K562 (cell line): ENCODE results near the gene XPR1. TPM values are rescaled to one million over a fixed set of nuclear protein-coding genes. Genes with fewer than 3 reads are reported as not detected.

ENCODE experiments used
- ADNP ChIP-seq: fragments of 200-800 bp; sonication (Bioruptor generic); IDR thresholded peaks from 2 replicates; pipeline ENCODE4 v1.6.1; 2016; ENCODE audit warnings: missing genetic modification characterization, missing compliant biosample characterization
- DIDO1 ChIP-seq: fragments of 450-650 bp; IDR thresholded peaks from 2 replicates; pipeline ENCODE4 v1.6.1; 2016; ENCODE audit warnings: low read depth, missing biosample characterization, missing genetic modification characterization
- E2F4 ChIP-seq: sonication (generic); formaldehyde crosslinking; IDR thresholded peaks from 2 replicates; pipeline ENCODE4 v1.8.0; 2022; ENCODE audit warnings: mild to moderate bottlenecking, low read depth, missing genetic modification reagents
- KAT2B ChIP-seq: IDR thresholded peaks from one replicate; pipeline ENCODE4 v1.6.1; 2012; ENCODE audit warnings: low read depth, mild to moderate bottlenecking, control low read depth, inconsistent platforms, low read length, moderate library complexity
- L3MBTL2 ChIP-seq: fragments of 450-650 bp; IDR thresholded peaks from 2 replicates; pipeline ENCODE4 v1.6.1; 2016; ENCODE audit warnings: mild to moderate bottlenecking, moderate library complexity
- MEIS2 ChIP-seq: fragments of 450-650 bp; IDR thresholded peaks from 2 replicates; pipeline ENCODE4 v1.6.1; 2014; ENCODE audit warnings: mild to moderate bottlenecking; ENCODE audit not compliant: partially characterized antibody
- PHB2 ChIP-seq: fragments of 450-650 bp; IDR thresholded peaks from 2 replicates; pipeline ENCODE4 v1.6.1; 2017; ENCODE audit warnings: low read depth
- PKNOX1 ChIP-seq: fragments of 450-650 bp; IDR thresholded peaks from 2 replicates; pipeline ENCODE4 v1.6.1; 2016
- POLR3G ChIP-seq: IDR thresholded peaks from 2 replicates; pipeline ENCODE4 v1.6.1; 2011; ENCODE audit not compliant: insufficient read length, insufficient replicate concordance; ENCODE audit errors: extremely low read depth
- SNAPC5 ChIP-seq: fragments of 250-450 bp; sonication (Bioruptor Pico); IDR thresholded peaks from 2 replicates; pipeline ENCODE4 v1.8.0; 2021; ENCODE audit warnings: moderate library complexity, mild to moderate bottlenecking, inconsistent platforms
- THRA ChIP-seq: fragments of 450-650 bp; IDR thresholded peaks from 2 replicates; pipeline ENCODE4 v1.6.1; 2017; ENCODE audit warnings: mild to moderate bottlenecking, moderate library complexity
- YY1 ChIP-seq, 3 experiments: IDR thresholded peaks; 2 replicates each; pipeline ENCODE4 v1.6.1; 2011; ENCODE audit warnings: low read length in 2 of 3, mild to moderate bottlenecking in 2 of 3, moderate library complexity in 2 of 3, borderline replicate concordance in 1 of 3, control low read depth in 1 of 3, low read depth in 1 of 3; ENCODE audit not compliant: insufficient read depth in 3 of 3, insufficient replicate concordance in 2 of 3, control insufficient read depth in 1 of 3, insufficient read length in 1 of 3; ENCODE audit errors: extremely low read depth in 1 of 3
- ZBTB5 ChIP-seq: fragments of 450-650 bp; IDR thresholded peaks from 2 replicates; pipeline ENCODE4 v1.6.1; 2017; ENCODE audit warnings: antibody characterized with exemption
- ZC3H11A ChIP-seq: IDR thresholded peaks from 2 replicates; pipeline ENCODE4 v1.6.1; 2012; ENCODE audit warnings: low read depth, low read length, improper control_type of control experiment
- ZNF12 ChIP-seq: sonication (generic); formaldehyde crosslinking; IDR thresholded peaks from 2 replicates; pipeline ENCODE4 v1.4.0; 2020; ENCODE audit warnings: mild to moderate bottlenecking, missing genetic modification reagents
- ZNF263 ChIP-seq: sonication (generic); formaldehyde crosslinking; IDR thresholded peaks from 2 replicates; pipeline ENCODE4 v1.8.0; 2022; ENCODE audit warnings: mild to moderate bottlenecking, missing genetic modification reagents, borderline replicate concordance
- ZNF324 ChIP-seq: fragments of 250-450 bp; sonication (Bioruptor Pico); IDR thresholded peaks from 2 replicates; pipeline ENCODE4 v1.4.0; 2020; ENCODE audit warnings: mild to moderate bottlenecking
- ZNF518B ChIP-seq: fragments of 250-450 bp; sonication (Bioruptor Pico); IDR thresholded peaks from 2 replicates; pipeline ENCODE4 v1.5.0; 2021; ENCODE audit warnings: mild to moderate bottlenecking, moderate library complexity
- ZNF551 ChIP-seq: fragments of 250-450 bp; sonication (Bioruptor Pico); IDR thresholded peaks from 2 replicates; pipeline ENCODE4 v1.5.0; 2021; ENCODE audit warnings: mild to moderate bottlenecking, moderate library complexity
- polyA plus RNA-seq, 8 experiments: library from polyadenylated mRNA; depleted of rRNA in 4 of 8; stranded (reverse) in 5 of 8; unstranded in 3 of 8; fragments of >200 nt; fragmentation: Nextera tagmentation in 2 of 8; fragmentation: Illumina TruSeq in 1 of 8; extraction: Ambion mirVana in 2 of 8; extraction: Trizol in 1 of 8; gene quantifications; 2 replicates each; pipeline versions ENCODE4 v1.2.1 to v1.2.3, GENCODE V29; 2011 to 2014; ENCODE audit warnings: inconsistent platforms in 1 of 8, missing spikeins in 1 of 8
- total RNA-seq, 7 experiments: library from RNA; depleted of rRNA in 6 of 7; stranded (reverse); fragments of >200 nt in 6 of 7; fragmentation: Illumina TruSeq in 2 of 7; extraction: Trizol in 2 of 7; gene quantifications; 2 replicates each; pipeline versions ENCODE4 v1.2.1 to v1.2.3, GENCODE V29; 2011 to 2021; ENCODE audit warnings: low replicate concordance in 1 of 7

Gene XPR1
- total and polyA plus RNA-seq, 9 of the 15 experiments (the other 6 are each of a cell fraction or from before 2014, with no cell fraction given), result 3.0 to 66.2 (median 38.6) TPM

- TF ChIP-seq ZNF518B (CRISPR knock-in tag) (no peak), DIDO1 (tag) (no peak), ZBTB5 (no peak), E2F4 (CRISPR knock-in tag) (no peak), POLR3G (no peak), ZNF263 (CRISPR knock-in tag) (no peak; the same call in 1 of the 2 replicates), MEIS2 (peak; percentile 84), KAT2B (no peak), PHB2 (peak; percentile 77), SNAPC5 (no peak), THRA (no peak), ZNF551 (CRISPR knock-in tag) (no peak), YY1 (IDR thresholded peaks at IDR 0.05; ENCODE audit: borderline replicate concordance in 1 of 3, control insufficient read depth in 1 of 3, extremely low read depth in 1 of 3, insufficient read depth in 3 of 3, insufficient read length in 1 of 3, insufficient replicate concordance in 2 of 3, low read depth in 1 of 3, low read length in 2 of 3) (peak in 1 of 3 experiments; percentile 25), L3MBTL2 (no peak), PKNOX1 (peak; percentile 68), ZNF12 (no peak), ZNF324 (CRISPR knock-in tag) (no peak), ADNP (no peak), ZC3H11A (no peak)
Measured at GRCh38 chr1:180610556-180611015, 21.2 kb upstream of the XPR1 start (continued).
